MCF 10A (cell line): Measurements from ENCODE around the gene TRAF5. TPM values are rescaled to one million over a fixed set of nuclear protein-coding genes. Genes with fewer than 3 reads are reported as not detected.

Experiments
- BruUV-seq: library from RNA; stranded (reverse); fragments of 400-500 nt; replicated peaks from 2 replicates; lab custom pipeline; 2021; lab: Mats Ljungman, UMichigan
- CTCF ChIA-PET: fragments of 300-600 bp; sonication (Branson Sonifier 250); formaldehyde crosslinking; extraction: SDS; loops from one replicate; lab custom pipeline; 2021; ENCODE audit warnings: antibody characterized with exemption, inconsistent platforms; lab: Yijun Ruan, JAX
- POLR2A ChIA-PET: fragments of 300-600, 350-650 bp; sonication (Branson Sonifier 250); formaldehyde crosslinking; extraction: SDS; loops from one replicate; lab custom pipeline; 2020; ENCODE audit warnings: antibody characterized with exemption, inconsistent platforms; lab: Yijun Ruan, JAX
- DNase-seq: peaks from one replicate; pipeline ENCODE4 v3.0.0-alpha.2; 2018; ENCODE audit not compliant: unreplicated experiment
- H3K27ac Mint-ChIP-seq: one replicate; pipeline ENCODE4 v1.8.0; 2022; ENCODE audit warnings: mild to moderate bottlenecking, low read depth, mixed read lengths; ENCODE audit not compliant: unreplicated experiment
- H3K27me3 Mint-ChIP-seq: one replicate; pipeline ENCODE4 v1.8.0; 2022; ENCODE audit warnings: mixed read lengths; ENCODE audit not compliant: insufficient read depth, unreplicated experiment
- H3K36me3 Mint-ChIP-seq: one replicate; pipeline ENCODE4 v1.8.0; 2022; ENCODE audit warnings: mild to moderate bottlenecking, moderate library complexity, mixed read lengths; ENCODE audit not compliant: insufficient read depth, unreplicated experiment
- H3K4me1 Mint-ChIP-seq: one replicate; pipeline ENCODE4 v1.8.0; 2022; ENCODE audit warnings: mixed read lengths; ENCODE audit not compliant: insufficient read depth, unreplicated experiment
- H3K4me3 Mint-ChIP-seq: one replicate; pipeline ENCODE4 v1.8.0; 2022; ENCODE audit warnings: mild to moderate bottlenecking, moderate library complexity, mixed read lengths; ENCODE audit not compliant: unreplicated experiment
- H3K9me3 Mint-ChIP-seq: one replicate; pipeline ENCODE4 v1.8.0; 2022; ENCODE audit warnings: mixed read lengths; ENCODE audit not compliant: unreplicated experiment
- intact Hi-C: fragments of 100-400 bp; cut with micrococcal nuclease; formaldehyde crosslinking; loops from 2 replicates; pipeline ENCODE4 v1.14.1; 2022
- total RNA-seq: library from RNA; stranded (reverse); gene quantifications from 2 replicates; pipeline ENCODE4 v1.2.3, GENCODE V29; 2022
- TF ChIP-seq, protein P1 (sequence below): fragments of 200-600 bp; IDR thresholded peaks from one replicate; pipeline ENCODE4 v1.8.0; 2022; ENCODE audit warnings: antibody characterized with exemption, mild to moderate bottlenecking; ENCODE audit not compliant: unreplicated experiment

The TRAF5 gene
- total RNA-seq, 1 experiment from 2014 or later: 16.0 TPM

DNA sequence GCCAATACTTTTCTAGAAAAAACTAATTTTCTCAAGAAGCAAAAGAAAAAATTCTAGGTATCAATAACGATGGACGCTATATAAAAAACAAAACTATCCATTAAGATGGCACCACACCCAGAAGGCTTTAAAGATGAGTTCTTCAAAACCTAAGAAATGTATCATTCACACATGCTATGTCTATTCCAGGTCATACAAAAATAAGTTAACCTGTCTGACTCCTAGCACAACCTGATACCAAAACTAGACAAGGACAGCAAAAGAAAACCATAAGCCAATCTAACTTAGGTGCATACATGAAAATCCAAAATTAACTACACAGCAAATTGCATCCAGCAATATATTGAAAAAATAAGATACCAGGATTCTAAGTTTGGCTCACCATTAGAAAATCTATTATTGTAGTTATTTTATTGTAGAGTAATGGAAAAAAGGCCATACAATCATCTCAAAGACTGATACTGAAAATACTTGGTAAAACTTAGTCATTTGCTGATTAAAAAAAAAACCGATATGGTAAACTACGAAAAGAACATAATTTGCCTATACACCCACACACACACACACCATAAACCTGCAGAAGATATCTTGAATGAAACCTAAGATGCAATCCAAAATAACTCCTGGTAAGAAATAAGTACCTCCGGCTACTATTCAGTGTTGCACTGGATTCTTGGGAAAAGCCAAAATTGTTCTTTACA is 55.0 kb downstream of the TRAF5 start:
- ChIA-PET POLR2A (interaction anchor here (0.6 to 2.4 kb wide), 29 partner anchors 8 to 1056 kb away, joined by 3 to 18 read pairs (median 5); partner anchors contain the start of gene SLC30A1), CTCF (interaction anchor here (0.6 to 2.7 kb wide), 10 partner anchors 10 to 531 kb away, joined by 3 to 27 read pairs (median 4); partner anchors contain the start of gene TRAF5)
- BruUV-seq: no TSS peak
- Mint-ChIP-seq H3K36me3 (no peaks in the 10 kb centered on the region), H3K4me3 (peak overlapping the region; percentile 82), H3K27me3 (no peaks in the 10 kb centered on the region), H3K4me1 (peaks cover 34% of the 10 kb centered on the region), H3K27ac (peak overlapping the region; percentile 98), H3K9me3 (no peaks in the 10 kb centered on the region)
- no peak for DNase-seq
- TF ChIP-seq, protein P1, sequence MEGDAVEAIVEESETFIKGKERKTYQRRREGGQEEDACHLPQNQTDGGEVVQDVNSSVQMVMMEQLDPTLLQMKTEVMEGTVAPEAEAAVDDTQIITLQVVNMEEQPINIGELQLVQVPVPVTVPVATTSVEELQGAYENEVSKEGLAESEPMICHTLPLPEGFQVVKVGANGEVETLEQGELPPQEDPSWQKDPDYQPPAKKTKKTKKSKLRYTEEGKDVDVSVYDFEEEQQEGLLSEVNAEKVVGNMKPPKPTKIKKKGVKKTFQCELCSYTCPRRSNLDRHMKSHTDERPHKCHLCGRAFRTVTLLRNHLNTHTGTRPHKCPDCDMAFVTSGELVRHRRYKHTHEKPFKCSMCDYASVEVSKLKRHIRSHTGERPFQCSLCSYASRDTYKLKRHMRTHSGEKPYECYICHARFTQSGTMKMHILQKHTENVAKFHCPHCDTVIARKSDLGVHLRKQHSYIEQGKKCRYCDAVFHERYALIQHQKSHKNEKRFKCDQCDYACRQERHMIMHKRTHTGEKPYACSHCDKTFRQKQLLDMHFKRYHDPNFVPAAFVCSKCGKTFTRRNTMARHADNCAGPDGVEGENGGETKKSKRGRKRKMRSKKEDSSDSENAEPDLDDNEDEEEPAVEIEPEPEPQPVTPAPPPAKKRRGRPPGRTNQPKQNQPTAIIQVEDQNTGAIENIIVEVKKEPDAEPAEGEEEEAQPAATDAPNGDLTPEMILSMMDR: no peak
- intact Hi-C loops: loop anchor here (1.0 to 5.0 kb wide), 5 partner anchors 58 to 276 kb away; partner anchors contain the start of gene SLC30A1

DNA sequence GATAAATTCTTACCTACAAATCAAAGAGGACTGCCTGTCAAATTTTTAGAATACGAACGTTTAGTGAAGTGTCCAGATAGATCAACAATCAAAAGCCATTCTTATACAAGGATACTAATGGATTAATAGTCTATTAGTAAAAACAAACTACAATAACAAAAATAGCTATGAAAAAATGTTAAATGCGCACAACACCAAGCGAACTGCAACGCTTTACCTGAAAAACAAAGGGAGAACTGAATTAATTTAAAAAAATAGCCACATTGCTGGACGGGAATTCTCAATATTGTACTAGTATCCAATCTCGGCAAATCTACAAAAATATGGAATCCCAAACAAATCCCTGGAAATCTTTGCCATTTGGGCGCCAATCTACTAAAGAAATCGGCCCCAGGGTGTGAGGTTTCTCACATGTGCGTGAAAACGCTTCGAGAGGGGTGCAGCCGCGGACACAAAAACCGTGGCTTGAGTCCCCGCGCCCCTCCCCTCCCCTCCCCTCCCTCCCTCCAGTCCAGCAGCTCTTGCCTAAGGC is 55.6 kb downstream of the TRAF5 start:
- no peak for DNase-seq
- ChIA-PET POLR2A (interaction anchor here (0.6 to 2.4 kb wide), 36 partner anchors 9 to 1559 kb away, joined by 3 to 18 read pairs (median 4); partner anchors contain the start of gene SLC30A1), CTCF (interaction anchor here (0.5 to 3.4 kb wide), 8 partner anchors 11 to 532 kb away, joined by 3 to 24 read pairs (median 5); no protein-coding TSS in a partner anchor)
- intact Hi-C loops: loop anchor here (1.0 to 5.0 kb wide), 5 partner anchors 59 to 275 kb away; partner anchors contain the start of gene SLC30A1
- Mint-ChIP-seq H3K4me3 (peak overlapping the region; percentile 82), H3K4me1 (peaks cover 32% of the 10 kb centered on the region), H3K27ac (peak overlapping the region; percentile 98), H3K9me3 (no peaks in the 10 kb centered on the region), H3K27me3 (no peaks in the 10 kb centered on the region), H3K36me3 (no peaks in the 10 kb centered on the region)
- TSS peak; percentile 80 for BruUV-seq
- TF ChIP-seq, protein P1: no peak

DNA sequence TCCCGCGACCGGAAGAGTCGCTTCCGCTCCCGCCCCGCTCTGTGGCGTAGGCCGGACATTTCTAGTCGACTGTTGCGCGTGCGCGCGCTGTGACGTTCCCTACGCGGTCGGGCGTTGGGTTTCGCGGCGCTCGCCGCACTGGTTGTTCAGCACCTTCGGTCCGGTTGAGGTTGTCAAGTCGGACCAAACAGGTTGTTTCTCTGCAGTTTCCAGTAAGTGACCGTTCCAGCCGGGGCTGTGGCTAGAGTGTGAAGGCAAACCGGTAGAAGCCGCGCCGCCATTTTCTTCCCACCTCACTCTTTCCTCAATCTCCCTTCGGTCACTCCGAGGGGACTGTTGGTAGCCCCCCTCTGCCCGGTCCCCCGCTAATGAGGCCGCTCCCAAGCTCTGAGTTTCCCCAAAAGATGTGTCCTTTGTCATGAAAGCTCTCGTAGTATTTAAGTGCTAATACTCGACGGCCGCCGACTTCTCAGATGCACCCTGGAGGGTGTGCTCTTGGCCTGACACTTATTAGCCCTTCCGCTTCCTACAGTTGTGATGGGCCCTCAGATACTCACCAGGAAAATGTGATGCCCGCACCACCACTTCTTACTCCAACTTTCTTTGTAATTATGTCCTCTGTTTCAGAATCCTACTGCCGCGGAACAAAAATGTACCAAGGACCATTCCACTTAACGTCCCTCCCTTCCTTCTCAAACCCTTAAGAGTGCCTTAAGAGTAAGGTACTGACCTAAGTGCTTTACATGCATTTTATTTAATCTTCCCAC is 56.3 kb downstream of the TRAF5 start:
- TF ChIP-seq, protein P1: no peak
- intact Hi-C loops: loop anchor here (1.0 to 5.0 kb wide), 5 partner anchors 60 to 274 kb away; partner anchors contain the start of gene SLC30A1
- ChIA-PET POLR2A (interaction anchor here (0.5 to 2.4 kb wide), 44 partner anchors 9 to 1730 kb away, joined by 3 to 18 read pairs (median 4); partner anchors contain the start of gene SLC30A1), CTCF (interaction anchor here (0.5 to 3.4 kb wide), 10 partner anchors 23 to 272 kb away, joined by 3 to 24 read pairs (median 4); no protein-coding TSS in a partner anchor)
- Mint-ChIP-seq H3K27me3 (no peaks in the 10 kb centered on the region), H3K9me3 (no peaks in the 10 kb centered on the region), H3K4me1 (peaks cover 26% of the 10 kb centered on the region), H3K27ac (peak overlapping the region; percentile 98), H3K36me3 (no peaks in the 10 kb centered on the region), H3K4me3 (peak overlapping the region; percentile 82)
- BruUV-seq: TSS peak; percentile 78
- peak; percentile 99 for DNase-seq
